Karpas-422 (cell line): ENCODE data around the gene OR2K2. TPM values are rescaled to one million over a fixed set of nuclear protein-coding genes. Genes with fewer than 3 reads are reported as not detected.
A peak's percentile ranks its signal among the peaks of the same experiment; 100 is the strongest.
"Not testable (repeated sequence)": the region's sequence is repeated elsewhere in the genome, so short reads cannot be mapped to it uniquely, and the experiment has no call there.

ENCODE experiments used
- DNase-seq: peaks from one replicate; pipeline ENCODE4 v3.0.0-alpha.2; 2015
- H2AFZ ChIP-seq: fragments of 200-600 bp; sonication (generic); 2 replicates; pipeline ENCODE4 v1.6.1; 2014; ENCODE audit warnings: antibody characterized with exemption, low read length, mixed read lengths
- H3K27ac ChIP-seq: fragments of 200-600 bp; sonication (generic); 2 replicates; pipeline ENCODE4 v1.5.1; 2014; ENCODE audit warnings: mild to moderate bottlenecking, low read length, moderate library complexity
- H3K27me3 ChIP-seq: fragments of 200-600 bp; sonication (generic); 2 replicates; pipeline ENCODE4 v1.6.1; 2014; ENCODE audit warnings: low read length, mixed read lengths
- H3K36me3 ChIP-seq: fragments of 200-600 bp; sonication (generic); 2 replicates; pipeline ENCODE4 v1.6.1; 2014; ENCODE audit warnings: low read length, mixed read lengths; ENCODE audit not compliant: insufficient read depth
- H3K4me1 ChIP-seq: fragments of 200-600 bp; sonication (generic); 2 replicates; pipeline ENCODE4 v1.6.1; 2014; ENCODE audit warnings: mild to moderate bottlenecking, low read length, mixed read lengths
- H3K4me2 ChIP-seq: fragments of 200-600 bp; sonication (generic); 2 replicates; pipeline ENCODE4 v1.6.1; 2014; ENCODE audit warnings: low read length, low read depth, mild to moderate bottlenecking; ENCODE audit not compliant: poor library complexity, severe bottlenecking
- H3K4me3 ChIP-seq: fragments of 200-600 bp; sonication (generic); 2 replicates; pipeline ENCODE4 v1.5.1; 2014; ENCODE audit warnings: mild to moderate bottlenecking, antibody characterized with exemption, low read length, mixed read lengths
- H3K79me2 ChIP-seq: fragments of 200-600 bp; sonication (generic); 2 replicates; pipeline ENCODE4 v1.6.1; 2014; ENCODE audit warnings: mild to moderate bottlenecking, low read length, mixed read lengths
- H3K9ac ChIP-seq: fragments of 200-600 bp; sonication (generic); 2 replicates; pipeline ENCODE4 v1.6.0; 2014; ENCODE audit warnings: low read length
- H3K9me2 ChIP-seq: fragments of 200-600 bp; sonication (generic), shearing (Covaris generic); replicated peaks from 2 replicates; pipeline ENCODE4 v1.6.0; 2014; ENCODE audit warnings: mild to moderate bottlenecking, low read length, moderate library complexity; ENCODE audit not compliant: insufficient read depth
- H3K9me3 ChIP-seq: fragments of 300-700, 200-600 bp; sonication (generic); 2 replicates; pipeline ENCODE4 v1.6.1; 2014; ENCODE audit warnings: low read length, mixed read lengths
- H4K20me1 ChIP-seq: fragments of 200-600 bp; sonication (generic); 2 replicates; pipeline ENCODE4 v1.6.1; 2014; ENCODE audit warnings: mild to moderate bottlenecking, antibody characterized with exemption, low read length, low read depth; ENCODE audit not compliant: insufficient read depth
- total RNA-seq: library from RNA; depleted of rRNA; stranded (reverse); fragments of >200 nt; shearing (Covaris generic); gene quantifications from 2 replicates; pipeline ENCODE4 v1.2.3, GENCODE V29; 2014; ENCODE audit warnings: low replicate concordance

Gene OR2K2
- total RNA-seq, 1 experiment from 2014 or later: 0.41 TPM

GRCh38 chr9:111301195-111301594 is 28.8 kb downstream of the OR2K2 start:
- Histone ChIP-seq H3K9me3 (no peaks in the 10 kb centered on the region), H4K20me1 (no peaks in the 10 kb centered on the region), H3K27me3 (0 out of 2 replicates have a peak, but pooled peaks cover 5% of the 10 kb centered on the region), H3K79me2 (no peaks in the 10 kb centered on the region), H3K4me2 (no peak overlapping the region), H3K4me1 (no peaks in the 10 kb centered on the region), H3K9ac (no peak overlapping the region), H3K27ac (no peak overlapping the region), H3K36me3 (no peaks in the 10 kb centered on the region), H2AFZ (no peak overlapping the region), H3K9me2 (no peaks in the 10 kb centered on the region), H3K4me3 (no peak overlapping the region)
- DNase-seq: no peak

- no peaks in the 10 kb centered on the region for H3K9me3 ChIP-seq
- H2AFZ ChIP-seq: no peak overlapping the region
- 0 out of 2 replicates have a peak, but pooled peaks cover 5% of the 10 kb centered on the region for H3K27me3 ChIP-seq
These were observed 29.8 kb downstream of the OR2K2 start for GRCh38 chr9:111300140-111300735.

GRCh38 chr9:111299599-111299966 is 30.4 kb downstream of the OR2K2 start:
- not testable (repeated sequence) for H2AFZ ChIP-seq, H3K4me1 ChIP-seq, DNase-seq, H3K9me3 ChIP-seq, H3K27me3 ChIP-seq, H3K79me2 ChIP-seq, H3K9ac ChIP-seq, H3K4me2 ChIP-seq, H3K36me3 ChIP-seq, H3K27ac ChIP-seq, H3K4me3 ChIP-seq, H4K20me1 ChIP-seq, H3K9me2 ChIP-seq

More at GRCh38 chr9:111300140-111300735, 29.8 kb downstream of the OR2K2 start:
- H3K4me3 ChIP-seq: no peak overlapping the region
- no peaks in the 10 kb centered on the region for H3K4me1 ChIP-seq
- H3K79me2 ChIP-seq: no peaks in the 10 kb centered on the region
- H3K9me2 ChIP-seq: no peaks in the 10 kb centered on the region
- no peak overlapping the region for H3K9ac ChIP-seq
- H3K4me2 ChIP-seq: no peak overlapping the region
- H3K27ac ChIP-seq: no peak overlapping the region
- H4K20me1 ChIP-seq: no peaks in the 10 kb centered on the region
- no peaks in the 10 kb centered on the region for H3K36me3 ChIP-seq
- DNase-seq: no peak

- Histone ChIP-seq H2AFZ (no peak overlapping the region), H3K4me3 (no peak overlapping the region), H3K9me2 (no peaks in the 10 kb centered on the region), H3K79me2 (no peaks in the 10 kb centered on the region), H3K9ac (no peak overlapping the region), H3K9me3 (no peaks in the 10 kb centered on the region), H4K20me1 (no peaks in the 10 kb centered on the region), H3K27ac (no peak overlapping the region), H3K4me1 (no peaks in the 10 kb centered on the region), H3K36me3 (no peaks in the 10 kb centered on the region), H3K27me3 (0 out of 2 replicates have a peak, but pooled peaks cover 5% of the 10 kb centered on the region), H3K4me2 (no peak overlapping the region)
- DNase-seq: peak; percentile 67
These were observed 31.1 kb downstream of the OR2K2 start for GRCh38 chr9:111298731-111299598.

GRCh38 chr9:111298111-111298510 is 31.9 kb downstream of the OR2K2 start:
- Histone ChIP-seq H3K27ac (no peak overlapping the region), H3K4me1 (no peaks in the 10 kb centered on the region), H3K4me3 (no peak overlapping the region), H2AFZ (no peak overlapping the region), H3K4me2 (no peak overlapping the region), H3K9ac (no peak overlapping the region), H3K27me3 (0 out of 2 replicates have a peak, but pooled peaks cover 5% of the 10 kb centered on the region), H3K9me2 (no peaks in the 10 kb centered on the region), H4K20me1 (no peaks in the 10 kb centered on the region), H3K9me3 (no peaks in the 10 kb centered on the region), H3K79me2 (no peaks in the 10 kb centered on the region), H3K36me3 (no peaks in the 10 kb centered on the region)
- DNase-seq: no peak

GRCh38 chr9:111297066-111297824 is 32.8 kb downstream of the OR2K2 start:
- no peak overlapping the region for H3K4me3 ChIP-seq
- H4K20me1 ChIP-seq: no peaks in the 10 kb centered on the region

GRCh38 chr9:111294691-111295451 is 35.2 kb downstream of the OR2K2 start:
- no peaks in the 10 kb centered on the region for H3K4me1 ChIP-seq
- no peak overlapping the region for H2AFZ ChIP-seq
- H4K20me1 ChIP-seq: no peaks in the 10 kb centered on the region

More at GRCh38 chr9:111297066-111297824, 32.8 kb downstream of the OR2K2 start:
- Histone ChIP-seq H3K36me3 (no peaks in the 10 kb centered on the region), H3K9ac (no peak overlapping the region), H3K27me3 (0 out of 2 replicates have a peak, but pooled peaks cover 5% of the 10 kb centered on the region), H3K4me2 (no peak overlapping the region), H3K9me2 (no peaks in the 10 kb centered on the region), H3K79me2 (no peaks in the 10 kb centered on the region), H3K4me1 (no peaks in the 10 kb centered on the region), H2AFZ (no peak overlapping the region), H3K9me3 (no peaks in the 10 kb centered on the region), H3K27ac (no peak overlapping the region)
- no peak for DNase-seq

More at GRCh38 chr9:111294691-111295451, 35.2 kb downstream of the OR2K2 start:
- H3K4me2 ChIP-seq: no peak overlapping the region
- no peak overlapping the region for H3K4me3 ChIP-seq
- no peaks in the 10 kb centered on the region for H3K36me3 ChIP-seq
- no peaks in the 10 kb centered on the region for H3K9me3 ChIP-seq
- no peak overlapping the region for H3K27ac ChIP-seq
- no peak for DNase-seq
- H3K79me2 ChIP-seq: no peaks in the 10 kb centered on the region
- peaks cover 5% of the 10 kb centered on the region; the same call in 1 of the 2 replicates for H3K27me3 ChIP-seq
- H3K9ac ChIP-seq: no peak overlapping the region
- no peaks in the 10 kb centered on the region for H3K9me2 ChIP-seq
